ENCODE measurements around the gene ZNF3.
"Not testable (repeated sequence)": the region's sequence is repeated elsewhere in the genome, so short reads cannot be mapped to it uniquely, and the experiment has no call there.

ZNF3 gene

GRCh38 chr7:100081535-100082102 is at the start of gene ZNF3:
TSS of gene ZNF3 (minus strand) at chr7:100081723. CDS start at chr7:100077357, 4,366 bp downstream.
- DNase-seq (ENCODE audit: low read depth in 2 of 3, low spot score in 2 of 3) = peak; percentile 92 to 97 (median 97)

GRCh38 chr7:100130608-100131453 is 49.3 kb upstream of the ZNF3 start:
- DNase-seq (ENCODE audit: low read depth in 2 of 3, low spot score in 2 of 3) = peak in 2 of 3 experiments; percentile 69 to 81

GRCh38 chr7:100130220-100130607 is 48.7 kb upstream of the ZNF3 start:
- not testable (repeated sequence) for DNase-seq (ENCODE audit: low read depth in 2 of 3, low spot score in 2 of 3)

- no peak for DNase-seq (ENCODE audit: low read depth in 2 of 3, low spot score in 2 of 3)
Measured at GRCh38 chr7:100128637-100128963, 47.1 kb upstream of the ZNF3 start.

GRCh38 chr7:100127866-100128636 is 46.5 kb upstream of the ZNF3 start:
- DNase-seq (ENCODE audit: low read depth in 2 of 3, low spot score in 2 of 3) = no peak

GRCh38 chr7:100126931-100127865 is 45.7 kb upstream of the ZNF3 start, which contains the start of gene MBLAC1:
TSS of gene MBLAC1 (plus strand) at chr7:100126967. CDS start at chr7:100127396, 429 bp downstream.
- peak; percentile 78 to 92 (median 85) for DNase-seq (ENCODE audit: low read depth in 2 of 3, low spot score in 2 of 3)

- no peak for DNase-seq (ENCODE audit: low read depth in 2 of 3, low spot score in 2 of 3)
Measured at GRCh38 chr7:100126239-100126930, 44.9 kb upstream of the ZNF3 start.

- no peak for DNase-seq (ENCODE audit: low read depth in 2 of 3, low spot score in 2 of 3)
Measured at GRCh38 chr7:100124301-100125230, 43.0 kb upstream of the ZNF3 start.

GRCh38 chr7:100122568-100122967 is 41.0 kb upstream of the ZNF3 start:
- DNase-seq (ENCODE audit: low read depth in 2 of 3, low spot score in 2 of 3) = no peak

- no peak for DNase-seq (ENCODE audit: low read depth in 2 of 3, low spot score in 2 of 3)
Measured at GRCh38 chr7:100122067-100122466, 40.5 kb upstream of the ZNF3 start.

- no peak for DNase-seq (ENCODE audit: low read depth in 2 of 3, low spot score in 2 of 3)
Measured at GRCh38 chr7:100120733-100121036, 39.2 kb upstream of the ZNF3 start.

GRCh38 chr7:100119970-100120732 is 38.6 kb upstream of the ZNF3 start:
- peak; percentile 40 to 43 (median 42) for DNase-seq (ENCODE audit: low read depth in 2 of 3, low spot score in 2 of 3)

- peak; percentile 85 to 88 (median 87) for DNase-seq (ENCODE audit: low read depth in 2 of 3, low spot score in 2 of 3)
Measured at GRCh38 chr7:100119072-100119969, 37.8 kb upstream of the ZNF3 start, which contains the start of the genes CNPY4 and TAF6. TSS of gene CNPY4 (plus strand) at chr7:100119634. CDS start at chr7:100119745, 111 bp downstream. TSS of gene TAF6 (minus strand) at chr7:100119358. CDS start at chr7:100114209, 5,149 bp downstream.

GRCh38 chr7:100118388-100119071 is 37.0 kb upstream of the ZNF3 start:
- DNase-seq (ENCODE audit: low read depth in 2 of 3, low spot score in 2 of 3) = no peak

GRCh38 chr7:100115026-100115425 is 33.5 kb upstream of the ZNF3 start:
- no peak for DNase-seq (ENCODE audit: low read depth in 2 of 3, low spot score in 2 of 3)

- DNase-seq (ENCODE audit: low read depth in 2 of 3, low spot score in 2 of 3) = no peak
Measured at GRCh38 chr7:100111914-100112313, 30.4 kb upstream of the ZNF3 start.

- no peak for DNase-seq (ENCODE audit: low read depth in 2 of 3, low spot score in 2 of 3)
Measured at GRCh38 chr7:100111156-100111555, 29.6 kb upstream of the ZNF3 start.

Data from activated CD8-positive, alpha-beta memory T cell treated with anti-CD3 and anti-CD28 coated beads for 48 hours (primary cell).